NCI-H345 treated with DMSO at 0.1 percent for 48 hours (cell line): ENCODE results near the gene ZNF302.
"Not testable (repeated sequence)": the region's sequence is repeated elsewhere in the genome, so short reads cannot be mapped to it uniquely, and the experiment has no call there.

Source experiments
- DNase-seq: peaks from one replicate; lab custom pipeline; 2025; ENCODE audit not compliant: unreplicated experiment; lab: John Stamatoyannopoulos, UW

ZNF302 gene

GRCh38 chr19:34677386-34678084 is at the start of gene ZNF302:
ZNF302 (plus strand) TSS chr19:34677678; CDS start chr19:34678805, 1,127 bp downstream.
- DNase-seq: peak; percentile 100

- DNase-seq: no peak
Observed at GRCh38 chr19:34633802-34634201, 43.7 kb upstream of the ZNF302 start.

- DNase-seq: peak; percentile 91
Observed at GRCh38 chr19:34639491-34640085, 37.9 kb upstream of the ZNF302 start.

GRCh38 chr19:34642241-34642640 is 35.2 kb upstream of the ZNF302 start:
- no peak for DNase-seq

GRCh38 chr19:34644991-34645461 is 32.5 kb upstream of the ZNF302 start:
- DNase-seq: no peak

GRCh38 chr19:34645551-34645950 is 31.9 kb upstream of the ZNF302 start:
- DNase-seq: no peak

GRCh38 chr19:34649886-34650543 is 27.5 kb upstream of the ZNF302 start:
- DNase-seq: no peak

- no peak for DNase-seq
Observed at GRCh38 chr19:34651747-34652146, 25.7 kb upstream of the ZNF302 start.

GRCh38 chr19:34654796-34655195 is 22.7 kb upstream of the ZNF302 start:
- no peak for DNase-seq

- no peak for DNase-seq
Observed at GRCh38 chr19:34655651-34656050, 21.8 kb upstream of the ZNF302 start.

GRCh38 chr19:34661357-34661756 is 16.1 kb upstream of the ZNF302 start:
- no peak for DNase-seq

- no peak for DNase-seq
Observed at GRCh38 chr19:34662919-34663318, 14.6 kb upstream of the ZNF302 start.

GRCh38 chr19:34664168-34664567 is 13.3 kb upstream of the ZNF302 start:
- no peak for DNase-seq

GRCh38 chr19:34664870-34665269 is 12.6 kb upstream of the ZNF302 start:
- no peak for DNase-seq

- DNase-seq: not testable (repeated sequence)
Observed at GRCh38 chr19:34665275-34665674, 12.2 kb upstream of the ZNF302 start.

- no peak for DNase-seq
Observed at GRCh38 chr19:34666200-34666957, 11.1 kb upstream of the ZNF302 start.

- no peak for DNase-seq
Observed at GRCh38 chr19:34666958-34667265, 10.6 kb upstream of the ZNF302 start.

GRCh38 chr19:34667349-34668076 is 10.0 kb upstream of the ZNF302 start:
- peak; percentile 29 for DNase-seq

- not testable (repeated sequence) for DNase-seq
Observed at GRCh38 chr19:34668077-34668689, 9.3 kb upstream of the ZNF302 start.

GRCh38 chr19:34668690-34669089 is 8.8 kb upstream of the ZNF302 start:
- DNase-seq: not testable (repeated sequence)
